ENCODE data around the gene CD52.
"Not testable (repeated sequence)": the region's sequence is repeated elsewhere in the genome, so short reads cannot be mapped to it uniquely, and the experiment has no call there.

DNA sequence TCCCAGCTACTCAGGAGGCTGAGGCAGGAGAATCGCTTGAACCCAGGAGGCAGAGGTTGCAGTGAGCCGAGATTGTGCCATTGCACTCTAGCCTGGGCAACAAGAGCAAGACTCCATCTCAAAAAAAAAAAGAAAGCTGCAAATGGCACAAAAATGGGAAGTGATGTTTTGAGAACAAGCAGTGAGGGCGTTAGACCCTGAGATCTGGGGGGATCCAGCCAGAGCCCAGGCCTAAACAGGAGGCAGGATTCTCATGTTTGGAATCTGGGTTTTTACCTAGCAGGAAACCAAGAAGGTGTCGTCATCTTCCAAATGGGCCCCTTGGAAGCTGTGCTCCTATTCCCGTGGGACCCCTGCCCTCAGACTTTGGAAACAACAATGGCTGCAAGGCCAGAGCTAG is 25.0 kb upstream of the CD52 start:
- TF ChIP-seq EP300 (IDR thresholded peaks at IDR 0.05); POLR2A (IDR thresholded peaks at IDR 0.05; ENCODE audit: low read length): not testable (repeated sequence)

Measured in A549 (cell line).